Stimulated activated CD8-positive, alpha-beta memory T cell treated with anti-CD3 and anti-CD28 coated beads, Interleukin-4, amount 100 ng/mL, for 1 hour (primary cell): ENCODE measurements around the gene DMD.

ENCODE experiments used
- DNase-seq, 2 donors: peaks; one replicate each; pipeline ENCODE4 v3.0.0-alpha.2; 2020; ENCODE audit warnings: low read depth in 2 of 2, low spot score in 1 of 2

The DMD gene

DNA sequence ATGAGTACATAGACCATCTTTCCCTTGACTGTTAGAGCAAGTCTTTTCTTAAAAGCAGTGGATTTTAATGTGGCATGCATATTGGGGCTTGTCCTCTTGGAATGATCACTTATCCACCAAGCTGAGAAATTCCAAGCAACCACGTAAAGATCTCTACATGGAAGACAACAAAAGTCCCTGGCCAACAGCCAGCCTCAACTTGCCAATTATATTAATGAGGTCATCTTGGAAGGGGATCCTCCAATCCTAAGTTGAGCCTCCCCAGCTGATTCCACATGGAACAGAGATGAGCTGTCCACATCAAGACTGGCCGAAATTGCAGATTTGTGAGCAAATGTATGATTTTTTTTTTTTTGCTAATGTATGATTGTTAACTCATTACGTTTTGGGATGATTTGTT, 2118.9 kb downstream of the DMD start:
- DNase-seq = no peak

GRCh38 chrX:31091819-31092218, 2119.5 kb downstream of the DMD start:
- no peak for DNase-seq

- DNase-seq = no peak
These were observed 2136.8 kb downstream of the DMD start for GRCh38 chrX:31074522-31074921.

GRCh38 chrX:31071725-31072124, 2139.6 kb downstream of the DMD start, which contains the start of gene FTHL17:
FTHL17 (minus strand) TSS chrX:31072041; CDS start chrX:31071953, 88 bp downstream.
- no peak for DNase-seq

- DNase-seq = no peak
These were observed 2140.1 kb downstream of the DMD start for GRCh38 chrX:31071262-31071661.

DNA sequence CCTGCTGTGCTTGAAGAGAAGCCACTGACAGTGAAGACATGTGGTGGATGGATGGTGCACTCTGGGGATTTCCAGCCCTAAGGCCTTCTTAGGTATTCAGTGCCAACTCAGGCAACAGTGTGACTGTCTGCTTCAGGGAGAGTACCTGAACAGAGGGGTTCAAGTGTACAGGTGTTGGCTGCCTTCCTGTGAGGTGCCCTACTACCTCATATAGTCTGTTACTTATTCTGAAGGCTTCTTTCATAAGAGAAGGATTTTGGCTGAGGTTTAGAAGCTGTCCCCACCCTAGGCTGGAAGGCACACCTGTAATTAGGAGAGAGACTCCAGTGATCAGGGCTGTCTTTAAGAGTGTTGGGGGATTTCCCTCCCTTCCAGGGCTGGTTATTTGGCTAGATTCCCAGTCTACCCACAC, 2141.3 kb downstream of the DMD start:
- DNase-seq = no peak
